ENCODE results near the gene C17orf113. TPM values are rescaled to one million over a fixed set of nuclear protein-coding genes. Genes with fewer than 3 reads are reported as not detected.

C17orf113 gene
- total and polyA plus RNA-seq, 4 donors = 0.32 to 0.96 (median 0.62) TPM

DNA sequence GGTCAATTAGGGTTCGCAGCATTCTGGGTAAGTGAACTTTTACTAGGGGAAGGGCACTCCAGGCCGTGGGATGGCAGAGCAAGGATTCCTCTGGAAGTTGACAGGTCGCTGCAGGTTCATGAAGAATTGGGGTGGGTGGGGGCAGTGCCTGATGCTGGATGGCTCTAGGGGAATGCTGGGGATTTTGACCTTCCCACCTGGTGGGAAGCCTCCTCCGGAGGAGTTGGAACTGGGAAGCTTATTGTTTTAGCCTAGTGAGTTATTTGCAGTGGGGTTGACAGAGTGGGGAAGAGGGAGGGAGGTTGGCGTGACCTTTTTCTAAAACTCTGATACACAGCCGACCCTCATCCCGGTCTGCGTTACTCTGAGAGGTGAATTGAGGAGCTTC lies 606 bp upstream of the C17orf113 start:
- Histone ChIP-seq H3K27ac (ENCODE audit: low read depth in 1 of 2, low read length in 2 of 2) (no peak overlapping the region), H3K9me3 (ENCODE audit: control insufficient read depth, low read length) (no peaks in the 10 kb centered on the region), H3K36me3 (ENCODE audit: control insufficient read depth in 1 of 2, insufficient read depth in 2 of 2, low read length in 1 of 2) (no peaks in the 10 kb centered on the region), H3K27me3 (ENCODE audit: control insufficient read depth in 1 of 2, insufficient read depth in 2 of 2, low read length in 1 of 2) (no peaks in the 10 kb centered on the region), H3K4me1 (ENCODE audit: control insufficient read depth in 1 of 2, insufficient read depth in 2 of 2, low read length in 2 of 2) (no peaks in the 10 kb centered on the region), H3K4me3 (ENCODE audit: low read length in 2 of 2) (no peak overlapping the region)
- DNase-seq = no peak
- intact Hi-C loops (cut with DNase I) = no loop called here
- ATAC-seq (ENCODE audit: low FRiP score) = no peak
- 67 to 70% methylated on average over 8 of the region's 8 CpGs for WGBS, 2 donors

DNA sequence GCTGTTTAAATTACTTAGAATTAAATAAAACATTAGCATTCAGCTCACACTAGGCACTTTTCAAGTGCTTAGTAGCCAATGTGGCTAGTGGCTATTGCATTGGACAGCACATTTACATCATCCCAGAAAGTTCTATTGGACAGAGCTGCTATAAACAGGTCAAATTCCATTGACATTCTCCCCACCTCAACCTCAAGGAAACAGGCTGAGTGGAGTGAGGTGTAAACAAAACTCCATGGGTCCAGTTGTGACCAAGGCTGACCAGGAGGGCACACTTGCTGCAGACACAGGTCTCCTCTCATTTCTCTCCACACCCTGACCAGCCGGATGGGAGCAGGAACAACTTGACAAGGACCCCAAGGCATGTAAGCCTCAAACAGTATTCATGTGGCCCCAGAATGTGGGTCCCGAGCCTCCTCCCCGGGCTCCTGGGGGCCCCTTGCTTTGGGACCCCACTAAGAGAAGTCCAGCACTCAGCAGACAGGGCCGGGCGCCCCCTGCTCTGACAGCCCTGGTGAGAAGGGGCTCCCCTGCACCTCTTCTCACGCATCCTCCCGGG lies 488 bp downstream of the C17orf113 start:
- peak overlapping the region; percentile 29 to 69 for H3K4me3 ChIP-seq (ENCODE audit: low read length in 2 of 2)
- DNase-seq (no peak), ATAC-seq (ENCODE audit: low FRiP score) (no peak)
- H3K27me3 ChIP-seq (ENCODE audit: control insufficient read depth in 1 of 2, insufficient read depth in 2 of 2, low read length in 1 of 2) = no peaks in the 10 kb centered on the region
- H3K36me3 ChIP-seq (ENCODE audit: control insufficient read depth in 1 of 2, insufficient read depth in 2 of 2, low read length in 1 of 2) = no peaks in the 10 kb centered on the region
- H3K27ac ChIP-seq (ENCODE audit: low read depth in 1 of 2, low read length in 2 of 2) = no peak overlapping the region
- intact Hi-C loops (cut with DNase I) = no loop called here
- 1 to 4% methylated on average over 6 to 7 of the region's 7 CpGs for WGBS, 2 donors
- no peaks in the 10 kb centered on the region for H3K4me1 ChIP-seq (ENCODE audit: control insufficient read depth in 1 of 2, insufficient read depth in 2 of 2, low read length in 2 of 2)
- no peaks in the 10 kb centered on the region for H3K9me3 ChIP-seq (ENCODE audit: control insufficient read depth, low read length)

DNA sequence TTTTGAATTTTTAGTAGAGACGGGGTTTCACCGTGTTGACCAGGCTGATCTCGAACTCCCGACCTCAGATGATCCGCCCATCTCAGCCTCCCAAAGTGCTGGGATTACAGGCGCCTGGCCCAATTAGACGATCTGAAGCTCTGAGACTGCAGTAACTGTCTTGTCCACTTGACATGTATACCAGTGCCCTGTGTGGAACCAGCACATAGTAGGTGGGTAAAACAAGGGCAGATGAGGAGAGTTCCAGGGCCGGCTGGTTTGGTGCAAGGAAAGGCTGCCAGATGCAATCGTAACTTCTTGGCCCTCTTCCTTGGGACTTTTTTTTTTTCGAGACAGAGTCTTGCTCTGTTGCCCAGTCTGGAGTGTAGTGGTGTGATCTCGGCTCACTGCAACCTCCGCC lies 3.1 kb downstream of the C17orf113 start:
- H3K9me3 ChIP-seq (ENCODE audit: control insufficient read depth, low read length) = no peaks in the 10 kb centered on the region
- H3K27ac ChIP-seq (ENCODE audit: low read depth in 1 of 2, low read length in 2 of 2) = no peak overlapping the region
- H3K4me3 ChIP-seq (ENCODE audit: low read length in 2 of 2) = no peak overlapping the region
- no peaks in the 10 kb centered on the region for H3K36me3 ChIP-seq (ENCODE audit: control insufficient read depth in 1 of 2, insufficient read depth in 2 of 2, low read length in 1 of 2)
- 86 to 87% methylated on average over 12 of the region's 12 CpGs for WGBS, 2 donors
- no peaks in the 10 kb centered on the region for H3K4me1 ChIP-seq (ENCODE audit: control insufficient read depth in 1 of 2, insufficient read depth in 2 of 2, low read length in 2 of 2)
- no peak for DNase-seq
- intact Hi-C loops (cut with DNase I) = no loop called here
- ATAC-seq (ENCODE audit: low FRiP score) = no peak
- no peaks in the 10 kb centered on the region for H3K27me3 ChIP-seq (ENCODE audit: control insufficient read depth in 1 of 2, insufficient read depth in 2 of 2, low read length in 1 of 2)

- 68 to 75% methylated on average over 1 of the region's 1 CpG for WGBS, 2 donors
- no peaks in the 10 kb centered on the region for H3K4me1 ChIP-seq (ENCODE audit: control insufficient read depth in 1 of 2, insufficient read depth in 2 of 2, low read length in 2 of 2)
- no peaks in the 10 kb centered on the region for H3K27me3 ChIP-seq (ENCODE audit: control insufficient read depth in 1 of 2, insufficient read depth in 2 of 2, low read length in 1 of 2)
- DNase-seq (no peak), ATAC-seq (ENCODE audit: low FRiP score) (no peak)
- no peaks in the 10 kb centered on the region for H3K9me3 ChIP-seq (ENCODE audit: control insufficient read depth, low read length)
- no peak overlapping the region for H3K27ac ChIP-seq (ENCODE audit: low read depth in 1 of 2, low read length in 2 of 2)
- no peak overlapping the region for H3K4me3 ChIP-seq (ENCODE audit: low read length in 2 of 2)
- no peaks in the 10 kb centered on the region for H3K36me3 ChIP-seq (ENCODE audit: control insufficient read depth in 1 of 2, insufficient read depth in 2 of 2, low read length in 1 of 2)
- intact Hi-C loops (cut with DNase I) = no loop called here
Measured at GRCh38 chr17:42045719-42046118, 4.7 kb downstream of the C17orf113 start.

- Histone ChIP-seq H3K27me3 (ENCODE audit: control insufficient read depth in 1 of 2, insufficient read depth in 2 of 2, low read length in 1 of 2) (no peaks in the 10 kb centered on the region), H3K36me3 (ENCODE audit: control insufficient read depth in 1 of 2, insufficient read depth in 2 of 2, low read length in 1 of 2) (no peaks in the 10 kb centered on the region), H3K4me1 (ENCODE audit: control insufficient read depth in 1 of 2, insufficient read depth in 2 of 2, low read length in 2 of 2) (no peaks in the 10 kb centered on the region), H3K27ac (ENCODE audit: low read depth in 1 of 2, low read length in 2 of 2) (no peak overlapping the region), H3K9me3 (ENCODE audit: control insufficient read depth, low read length) (no peaks in the 10 kb centered on the region), H3K4me3 (ENCODE audit: low read length in 2 of 2) (no peak overlapping the region)
- no peak for DNase-seq
- intact Hi-C loops (cut with DNase I) = no loop called here
- WGBS, 2 donors = 92 to 93% methylated on average over 19 to 20 of the region's 20 CpGs
- no peak for ATAC-seq (ENCODE audit: low FRiP score)
Measured at GRCh38 chr17:42042598-42043319, 7.6 kb downstream of the C17orf113 start.

DNA sequence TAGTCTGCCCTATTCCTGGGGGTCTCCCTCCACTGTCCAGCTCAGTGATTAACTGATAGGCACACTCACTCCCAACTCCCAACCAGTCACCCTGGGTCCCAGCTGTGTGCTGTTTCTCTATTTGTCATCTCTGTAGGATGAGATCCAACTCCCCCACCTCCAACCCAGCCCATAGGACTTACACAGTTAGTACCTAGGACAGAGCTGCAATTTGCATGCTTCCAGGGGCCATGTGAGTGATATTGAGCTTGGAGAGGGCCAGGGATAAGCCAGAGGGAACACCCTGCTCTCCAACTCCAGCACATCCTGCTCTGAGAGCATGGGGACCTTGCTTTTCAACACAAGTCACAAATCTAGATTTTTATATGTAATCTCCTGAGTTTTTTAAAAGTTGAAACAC lies 8.8 kb downstream of the C17orf113 start:
- Histone ChIP-seq H3K27ac (ENCODE audit: low read depth in 1 of 2, low read length in 2 of 2) (no peak overlapping the region), H3K4me1 (ENCODE audit: control insufficient read depth in 1 of 2, insufficient read depth in 2 of 2, low read length in 2 of 2) (no peaks in the 10 kb centered on the region), H3K4me3 (ENCODE audit: low read length in 2 of 2) (no peak overlapping the region), H3K36me3 (ENCODE audit: control insufficient read depth in 1 of 2, insufficient read depth in 2 of 2, low read length in 1 of 2) (no peaks in the 10 kb centered on the region), H3K9me3 (ENCODE audit: control insufficient read depth, low read length) (no peaks in the 10 kb centered on the region), H3K27me3 (ENCODE audit: control insufficient read depth in 1 of 2, insufficient read depth in 2 of 2, low read length in 1 of 2) (no peaks in the 10 kb centered on the region)
- no peak for ATAC-seq (ENCODE audit: low FRiP score)
- intact Hi-C loops (cut with DNase I) = no loop called here
- no peak for DNase-seq

DNA sequence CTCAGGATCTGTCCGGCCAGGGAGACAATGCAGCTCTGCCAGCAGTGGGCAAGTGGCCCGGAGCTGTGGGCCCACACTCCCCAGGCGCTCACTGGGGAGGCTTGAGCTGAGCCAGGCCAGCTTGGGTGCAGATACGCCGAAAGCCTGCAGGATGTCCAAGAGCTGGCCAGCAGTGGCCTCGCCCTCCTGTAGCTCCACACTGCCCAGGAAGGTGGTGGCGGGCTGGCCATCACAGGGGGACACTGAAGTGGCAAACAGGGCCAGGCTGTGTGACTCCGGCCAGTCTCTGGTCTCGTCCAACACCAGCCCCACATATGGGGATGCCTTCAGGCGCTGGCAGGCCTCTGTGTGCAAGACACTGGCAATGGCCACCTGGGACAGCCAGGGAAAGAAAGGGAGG lies 9.6 kb downstream of the C17orf113 start:
- Histone ChIP-seq H3K27ac (ENCODE audit: low read depth in 1 of 2, low read length in 2 of 2) (no peak overlapping the region), H3K4me3 (ENCODE audit: low read length in 2 of 2) (no peak overlapping the region), H3K36me3 (ENCODE audit: control insufficient read depth in 1 of 2, insufficient read depth in 2 of 2, low read length in 1 of 2) (no peaks in the 10 kb centered on the region), H3K4me1 (ENCODE audit: control insufficient read depth in 1 of 2, insufficient read depth in 2 of 2, low read length in 2 of 2) (no peaks in the 10 kb centered on the region), H3K27me3 (ENCODE audit: control insufficient read depth in 1 of 2, insufficient read depth in 2 of 2, low read length in 1 of 2) (no peaks in the 10 kb centered on the region), H3K9me3 (ENCODE audit: control insufficient read depth, low read length) (no peaks in the 10 kb centered on the region)
- intact Hi-C loops (cut with DNase I) = no loop called here
- DNase-seq = no peak
- no peak for ATAC-seq (ENCODE audit: low FRiP score)
- 94% methylated on average over 10 of the region's 10 CpGs for WGBS, 2 donors

DNA sequence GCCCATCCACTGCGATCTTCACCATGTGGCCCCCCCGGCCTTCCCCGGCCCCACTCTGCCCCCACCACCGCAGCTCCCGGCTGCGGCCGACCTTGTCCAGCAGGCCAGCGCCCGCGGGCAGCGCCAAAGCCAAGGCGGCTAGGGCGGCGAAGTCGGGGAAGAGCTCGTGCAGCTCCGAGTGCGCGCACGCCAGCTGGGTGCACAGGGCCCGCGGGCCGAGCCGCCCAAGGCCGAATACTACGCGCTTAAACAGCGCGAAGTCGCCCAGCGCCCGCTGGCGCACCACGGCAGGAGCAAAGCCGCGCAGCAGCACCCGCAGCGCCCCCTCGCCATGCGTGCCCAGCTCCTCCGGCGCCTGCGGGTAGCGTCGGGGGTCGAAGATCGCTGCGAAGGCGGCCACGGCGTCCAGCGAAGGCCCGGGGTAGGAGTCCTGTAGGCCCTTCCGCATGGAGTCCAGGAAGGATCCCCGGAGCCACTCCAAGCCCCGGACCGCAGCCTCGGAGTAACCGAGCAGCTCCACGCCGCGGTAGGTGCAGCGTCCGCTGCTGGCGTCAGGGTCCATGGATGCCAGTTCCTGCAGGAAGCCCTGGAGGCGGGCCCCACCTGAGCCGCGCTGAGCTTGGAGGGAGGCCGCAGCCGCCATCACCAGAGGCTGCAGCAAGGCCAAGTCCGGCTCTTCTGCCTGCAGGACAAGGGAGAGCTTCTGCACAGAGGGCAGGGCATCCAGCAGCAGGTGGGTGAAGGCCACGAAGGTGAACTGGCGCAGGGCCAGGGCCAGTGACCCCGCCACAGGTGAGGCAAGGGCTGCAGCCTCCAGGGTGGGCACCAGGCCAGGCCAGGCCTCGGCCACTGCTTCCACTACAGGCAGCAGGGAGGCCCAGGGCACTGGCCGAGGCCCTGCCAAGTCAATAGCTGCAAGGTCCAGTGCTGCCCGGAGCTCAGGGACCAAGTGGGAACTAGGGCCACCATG lies 10.3 kb downstream of the C17orf113 start:
- Histone ChIP-seq H3K4me3 (ENCODE audit: low read length in 2 of 2) (no peak overlapping the region), H3K27me3 (ENCODE audit: control insufficient read depth in 1 of 2, insufficient read depth in 2 of 2, low read length in 1 of 2) (no peaks in the 10 kb centered on the region), H3K36me3 (ENCODE audit: control insufficient read depth in 1 of 2, insufficient read depth in 2 of 2, low read length in 1 of 2) (no peaks in the 10 kb centered on the region), H3K27ac (ENCODE audit: low read depth in 1 of 2, low read length in 2 of 2) (no peak overlapping the region), H3K4me1 (ENCODE audit: control insufficient read depth in 1 of 2, insufficient read depth in 2 of 2, low read length in 2 of 2) (no peaks in the 10 kb centered on the region), H3K9me3 (ENCODE audit: control insufficient read depth, low read length) (no peaks in the 10 kb centered on the region)
- no peak for ATAC-seq (ENCODE audit: low FRiP score)
- 30 to 36% methylated on average over 74 to 77 of the region's 77 CpGs for whole genome bisulfite sequencing, 2 donors
- intact Hi-C loops (cut with DNase I) = no loop called here
- DNase-seq = no peak
